RPMI7951 (cell line): Measurements from ENCODE around the gene ENTPD2. TPM values are rescaled to one million over a fixed set of nuclear protein-coding genes. Genes with fewer than 3 reads are reported as not detected.
"Not testable (repeated sequence)": the region's sequence is repeated elsewhere in the genome, so short reads cannot be mapped to it uniquely, and the experiment has no call there.

Experiments used
- DNase-seq: peaks from one replicate; pipeline ENCODE4 v3.0.0-alpha.2; 2012; ENCODE audit warnings: low read depth
- total RNA-seq: library from RNA; depleted of rRNA; stranded (reverse); fragments of >200 nt; shearing (Covaris generic); gene quantifications from 2 replicates; pipeline ENCODE4 v1.2.3, GENCODE V29; 2014

The ENTPD2 gene
- total RNA-seq, 1 experiment from 2014 or later, result not detected

DNA sequence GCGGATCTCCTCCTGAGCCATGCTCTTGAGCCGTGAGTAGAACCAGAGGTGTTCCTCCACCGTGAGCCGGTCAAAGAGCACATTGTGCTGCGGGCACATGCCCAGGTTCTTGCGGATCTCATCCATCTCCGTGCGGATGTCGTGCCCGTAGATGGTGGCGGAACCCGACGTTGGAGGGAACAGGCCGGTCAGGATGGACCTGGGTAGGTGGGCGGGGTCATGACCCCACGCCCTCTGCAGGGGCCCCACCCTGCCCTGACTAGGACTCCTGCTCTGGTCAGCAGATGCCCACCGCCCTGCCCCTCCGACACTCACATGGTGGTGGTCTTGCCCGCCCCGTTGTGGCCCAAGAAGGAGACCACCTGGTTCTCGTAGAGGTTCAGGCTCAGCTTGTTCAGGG, 37.9 kb downstream of the ENTPD2 start:
- no peak for DNase-seq

DNA sequence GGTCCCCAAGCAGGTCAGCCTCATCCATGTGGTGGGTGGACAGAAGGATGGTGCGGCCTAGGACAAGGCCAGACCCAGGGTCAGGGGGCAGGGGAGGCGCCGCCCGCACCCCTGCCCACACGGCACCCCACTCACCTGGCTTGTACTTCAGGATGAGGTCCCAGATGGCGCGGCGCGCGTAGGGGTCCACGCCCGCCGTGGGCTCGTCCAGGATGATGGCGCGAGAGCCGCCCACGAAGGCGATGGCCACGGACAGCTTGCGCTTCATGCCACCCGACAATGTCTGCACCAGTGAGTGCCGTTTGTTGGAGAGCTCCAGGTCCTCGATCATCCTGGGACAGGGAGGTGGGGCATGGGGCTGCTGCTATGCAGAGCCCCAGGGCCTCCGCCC, 38.3 kb downstream of the ENTPD2 start:
- DNase-seq, result no peak

DNA sequence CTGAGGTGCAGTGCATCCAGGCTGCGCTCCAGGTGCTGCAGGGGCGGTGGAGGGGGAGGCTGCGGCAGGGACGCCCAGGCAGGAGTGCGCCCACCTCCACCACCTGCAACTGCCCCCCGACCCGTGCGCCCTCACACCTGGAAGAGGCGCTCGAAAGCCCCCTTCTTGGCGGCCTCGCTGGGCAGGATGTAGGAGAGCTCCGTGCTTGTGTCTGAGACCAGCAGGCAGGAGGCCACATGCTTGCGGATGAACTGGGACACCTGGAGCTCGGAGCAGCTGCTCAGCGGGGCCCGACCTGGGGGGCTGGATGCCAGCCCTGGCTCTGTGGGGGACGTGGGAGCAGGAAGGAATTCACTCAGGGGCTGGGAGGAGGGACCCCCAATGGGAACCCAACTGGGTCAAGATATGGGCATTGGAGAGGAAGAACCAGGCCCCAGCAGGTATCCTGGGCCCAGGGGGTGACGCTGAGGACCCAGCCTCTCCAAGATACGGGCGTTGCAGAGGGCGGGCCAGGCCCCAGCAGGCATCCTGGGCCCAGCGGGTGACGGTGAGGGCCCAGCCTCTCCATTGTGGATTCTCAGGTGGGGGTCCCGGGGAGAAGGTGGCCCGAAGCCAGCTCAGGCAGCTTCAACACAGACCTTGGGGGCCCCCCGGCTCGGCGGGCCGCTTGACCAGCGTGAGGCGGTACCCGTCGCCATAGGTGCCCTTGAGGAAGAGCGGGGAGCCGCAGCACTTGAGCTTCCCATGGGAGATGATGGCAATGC, 38.9 kb downstream of the ENTPD2 start:
- DNase-seq, result no peak

DNA sequence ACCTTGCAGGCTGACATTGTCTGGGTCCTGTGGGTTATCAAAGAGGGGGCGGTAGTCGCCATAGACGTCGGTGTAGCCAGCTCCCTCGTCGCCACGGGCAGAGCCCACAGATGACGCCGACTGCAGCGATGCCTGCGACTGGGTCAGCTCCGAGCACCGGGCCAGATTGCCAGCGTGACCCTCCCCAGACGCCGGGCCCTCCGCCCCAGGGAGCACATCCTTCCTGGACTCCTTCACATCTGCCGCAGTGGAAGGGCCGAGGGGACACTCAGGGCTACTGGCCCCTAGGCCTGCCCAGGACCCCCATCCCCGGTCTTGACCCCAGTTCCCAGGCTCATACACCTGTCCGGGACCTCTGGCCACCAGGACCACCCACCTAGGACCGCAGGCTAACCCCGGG, 39.7 kb downstream of the ENTPD2 start:
- DNase-seq, result no peak

DNA sequence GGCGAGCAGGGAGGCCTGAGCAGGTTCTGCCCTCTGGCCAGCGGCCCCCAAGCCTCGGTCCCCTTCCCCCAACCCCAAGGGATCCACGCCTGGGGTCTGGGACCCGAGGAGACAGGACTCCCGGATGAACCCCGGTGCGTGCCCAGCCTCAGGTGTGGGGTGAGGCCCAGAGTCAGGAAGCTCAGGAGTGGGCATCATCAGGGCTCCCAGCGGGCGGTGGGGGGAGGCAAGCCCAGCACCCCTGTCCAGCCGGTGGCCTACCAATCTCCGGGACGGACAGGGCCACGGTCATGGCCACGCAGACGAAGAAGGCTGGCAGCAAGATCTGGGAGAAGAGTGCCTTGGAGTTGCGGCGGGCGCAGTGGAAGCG, 40.3 kb downstream of the ENTPD2 start:
- DNase-seq, result no peak

DNA sequence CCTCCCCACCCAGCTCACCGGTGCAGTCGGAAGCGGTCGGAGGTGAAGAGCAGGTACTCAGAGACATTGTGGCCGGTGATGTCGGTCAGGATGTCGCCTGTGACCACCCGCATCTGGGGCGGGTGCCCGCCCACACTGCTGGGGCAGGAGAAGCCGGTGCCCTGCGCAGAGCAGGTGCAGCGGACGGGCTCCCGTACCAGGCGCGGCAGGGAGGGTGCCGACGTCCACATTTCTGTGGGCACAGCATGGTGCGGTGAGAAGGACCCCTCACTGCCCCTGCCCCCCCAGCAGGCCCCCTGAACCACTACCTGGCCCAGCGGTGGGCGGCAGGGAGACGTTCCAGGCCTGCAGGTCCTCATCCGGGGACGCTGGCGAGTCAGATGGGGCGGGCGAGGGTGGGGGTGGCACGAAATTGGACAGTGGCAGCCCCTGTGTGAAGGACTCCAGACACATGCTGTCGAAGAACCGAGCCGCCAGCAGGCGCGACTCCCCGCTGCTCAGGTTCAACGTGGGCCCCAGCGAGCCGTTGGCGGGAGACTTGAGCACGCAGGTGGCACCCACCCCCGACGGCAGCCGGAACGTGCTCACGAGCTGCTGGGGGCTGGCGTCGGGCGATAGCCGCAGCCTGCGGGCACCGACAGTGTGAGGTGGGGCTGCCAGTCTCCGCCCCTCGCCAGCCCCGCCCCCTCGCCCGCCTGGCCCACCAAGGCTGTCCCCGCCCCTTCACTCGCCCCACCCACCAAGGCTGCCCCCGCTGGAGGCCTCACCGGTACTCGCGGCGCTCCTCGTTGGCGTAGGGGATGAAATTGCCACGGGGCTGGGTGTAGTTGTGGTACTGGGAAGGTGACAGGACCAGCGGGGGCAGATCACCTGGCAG, 40.9 kb downstream of the ENTPD2 start:
- DNase-seq, result no peak

DNA sequence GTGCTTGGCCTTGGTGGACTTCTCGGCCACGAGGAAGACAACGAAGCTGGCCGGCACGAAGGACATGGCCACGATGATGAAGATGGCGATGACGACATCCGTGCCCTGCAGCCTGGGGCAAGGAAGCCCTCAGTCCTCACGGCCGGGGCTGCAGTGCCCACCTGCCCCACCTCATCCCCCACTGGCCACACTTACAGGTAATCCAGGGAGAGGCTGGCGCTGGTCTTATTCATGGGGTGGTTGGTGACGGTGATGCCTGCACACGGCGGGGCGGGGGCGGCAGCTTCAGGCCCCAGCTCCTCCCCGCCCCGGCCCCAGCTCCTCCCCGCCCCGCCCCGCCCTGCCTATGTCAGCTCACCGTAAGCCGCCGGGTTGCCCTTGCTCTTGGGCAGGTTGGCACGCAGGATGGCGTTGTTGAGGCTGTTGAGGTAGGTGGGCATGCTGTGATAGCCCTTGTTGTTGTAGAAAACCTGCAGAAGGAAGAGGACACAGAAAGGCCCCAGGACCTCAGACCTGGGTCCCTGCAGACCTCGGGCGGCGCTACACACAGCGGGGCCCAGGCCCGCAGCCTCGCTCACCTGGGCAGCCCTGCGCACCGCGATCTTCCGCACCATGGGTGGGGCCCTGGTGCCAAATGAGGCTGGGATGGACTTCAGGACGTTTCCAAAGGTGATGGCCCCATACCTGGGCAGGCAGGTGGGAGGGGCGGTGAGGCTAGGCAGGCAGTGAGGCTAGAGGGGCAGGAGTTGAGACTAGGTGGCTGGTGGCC, 41.8 kb downstream of the ENTPD2 start:
- DNase-seq, result no peak

DNA sequence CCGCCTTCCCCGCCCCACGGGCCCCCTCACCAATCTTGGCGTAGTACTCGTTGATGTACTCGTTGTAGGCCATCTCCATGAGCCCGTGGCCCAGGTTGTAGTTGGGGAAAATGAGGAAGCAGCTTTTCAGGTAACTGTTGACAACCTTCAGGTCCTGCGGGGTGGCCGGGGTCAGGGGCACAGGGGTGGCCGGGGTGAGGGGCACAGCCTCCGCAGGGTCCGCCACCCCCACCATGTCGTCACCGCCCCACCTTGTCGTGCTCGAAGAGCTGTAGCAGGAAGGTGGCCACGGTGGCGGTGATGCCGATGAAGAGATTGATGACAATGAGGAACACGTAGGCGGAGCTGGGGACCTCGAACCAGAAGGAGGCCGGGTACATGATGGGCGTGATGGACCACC, 42.7 kb downstream of the ENTPD2 start:
- DNase-seq, result no peak

DNA sequence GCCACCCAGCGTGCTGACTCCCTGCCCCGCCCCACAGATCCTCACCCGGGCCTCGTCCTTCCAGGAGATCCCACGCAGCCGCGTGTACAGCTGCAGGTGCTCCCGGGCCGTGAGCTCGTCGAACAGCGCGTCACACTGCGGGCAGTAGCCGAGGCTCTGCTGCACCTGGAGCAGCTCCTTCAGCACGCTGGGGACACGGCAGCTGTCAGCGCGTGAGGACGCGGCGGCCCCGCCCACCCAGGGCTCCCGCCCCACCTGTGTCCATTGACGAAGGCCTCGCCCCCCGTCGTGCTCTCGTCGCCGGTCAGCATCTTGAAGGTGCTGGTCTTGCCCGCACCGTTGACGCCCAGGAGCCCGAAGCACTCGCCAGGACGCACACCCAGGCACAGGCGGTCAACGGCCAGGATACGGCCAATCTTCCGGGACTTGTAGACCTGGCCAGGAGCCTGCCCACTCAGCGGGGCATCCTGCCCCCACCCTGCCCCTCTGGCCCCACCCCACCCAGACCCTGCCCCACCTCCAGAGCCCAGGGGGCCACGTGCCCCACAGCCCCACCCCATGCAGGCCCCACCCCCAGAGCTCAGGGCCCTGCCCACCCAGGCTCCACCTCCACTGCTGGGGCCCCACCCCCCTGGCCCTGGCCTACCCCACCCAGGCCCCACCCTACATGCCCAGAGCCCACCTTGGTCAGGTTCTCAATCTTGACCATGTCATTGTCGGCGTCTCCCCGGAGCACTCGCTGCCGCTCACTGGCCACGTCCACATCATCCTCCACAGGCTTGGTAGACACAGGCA, 43.7 kb downstream of the ENTPD2 start:
- no peak for DNase-seq

DNA sequence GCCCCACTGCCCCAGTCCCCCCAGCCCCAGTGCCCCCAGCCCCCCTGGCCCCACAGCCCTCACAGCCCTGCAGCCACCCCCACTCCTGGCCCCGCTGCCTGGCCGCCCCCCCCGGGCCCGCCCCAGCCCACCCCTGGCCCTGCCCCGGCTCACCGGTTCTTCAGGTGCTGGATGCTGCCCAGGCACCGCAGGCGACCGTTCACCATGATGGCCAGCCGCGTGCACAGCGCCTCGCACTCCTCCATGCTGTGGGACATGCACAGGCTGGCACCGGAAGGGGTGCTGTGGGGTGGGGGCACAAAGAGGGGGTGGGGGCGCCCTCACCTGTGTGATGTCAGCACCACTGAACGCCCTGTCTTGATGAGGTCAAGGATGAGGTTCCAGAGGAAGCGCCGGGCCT, 44.6 kb downstream of the ENTPD2 start:
- no peak for DNase-seq

DNA sequence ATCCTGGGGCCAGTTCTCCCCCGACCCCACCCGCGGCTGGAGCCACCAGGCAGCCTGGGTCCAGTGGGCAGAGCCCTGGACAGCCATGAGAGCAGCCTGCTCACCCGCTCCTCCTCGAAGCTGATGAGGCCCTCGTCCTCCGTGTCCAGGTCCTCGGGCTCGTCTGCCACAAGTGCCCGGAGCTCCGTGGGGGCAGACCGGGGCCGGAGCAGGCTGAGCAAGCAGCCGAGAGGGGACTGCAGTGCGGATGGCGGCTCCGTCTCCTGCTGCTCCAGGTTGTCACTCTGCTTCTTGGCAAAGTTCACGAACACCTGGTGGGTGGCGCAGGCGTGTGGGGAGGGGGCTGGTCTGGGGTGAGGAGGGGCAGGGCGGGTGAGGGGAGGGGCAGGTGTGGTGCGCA, 45.5 kb downstream of the ENTPD2 start:
- DNase-seq, result no peak

DNA sequence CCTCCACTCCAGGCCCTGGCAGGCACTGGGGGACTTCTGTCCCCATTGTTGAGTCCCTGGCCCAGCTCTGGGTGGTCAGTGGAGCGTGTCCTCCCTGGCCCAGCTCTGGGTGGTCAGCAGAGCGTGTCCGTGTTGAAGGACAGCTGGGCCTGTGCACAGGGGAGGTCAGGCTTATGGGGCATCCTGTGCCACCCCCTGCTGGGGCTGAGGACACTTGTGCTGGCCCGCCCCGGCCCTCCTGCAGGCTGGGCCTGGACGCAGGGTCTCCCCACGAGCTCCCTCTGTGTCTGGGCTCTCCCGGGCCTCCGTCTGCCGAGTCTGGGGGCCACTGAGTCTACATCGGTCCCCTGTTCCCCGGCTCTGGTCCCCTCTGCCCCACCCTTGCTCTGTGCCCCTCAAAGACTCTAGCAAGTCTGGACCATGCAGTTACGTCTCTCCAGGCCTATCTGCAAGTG, 46.0 kb downstream of the ENTPD2 start:
- no peak for DNase-seq

DNA sequence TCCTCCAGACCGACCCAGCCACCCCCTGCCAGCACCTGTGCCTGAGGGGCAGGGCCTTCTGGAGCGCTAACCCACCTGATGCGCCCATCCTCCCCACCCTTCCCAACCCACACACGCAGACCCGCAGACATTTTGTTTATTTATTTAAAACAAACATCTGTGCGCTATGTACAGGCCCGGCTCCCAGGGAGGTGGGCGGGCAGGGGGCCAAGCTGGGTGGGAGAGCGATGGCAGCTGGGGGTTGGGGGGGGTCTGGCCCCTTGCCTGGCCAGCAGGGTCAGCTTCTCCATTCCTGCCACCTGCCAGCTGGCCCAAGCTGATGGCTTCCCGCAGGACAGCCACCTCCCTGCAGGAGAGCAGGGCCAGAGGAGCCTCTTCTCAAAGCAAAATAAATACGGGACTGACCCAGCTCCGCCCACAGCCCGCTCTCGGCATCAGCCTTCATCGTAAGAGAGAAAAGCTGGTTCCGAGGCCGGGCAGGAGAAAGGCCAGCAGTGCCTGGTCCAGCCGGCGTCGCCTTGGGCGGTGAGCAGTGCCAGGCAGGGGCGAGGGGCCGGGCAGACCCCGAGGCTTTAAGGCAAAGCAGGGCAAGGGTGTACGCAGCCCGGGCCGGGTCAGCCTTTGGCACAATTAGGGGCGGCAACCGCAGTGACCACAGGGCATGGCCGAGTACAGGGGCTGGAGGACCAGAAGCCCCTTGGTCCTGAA, 46.6 kb downstream of the ENTPD2 start:
- DNase-seq, result no peak

DNA sequence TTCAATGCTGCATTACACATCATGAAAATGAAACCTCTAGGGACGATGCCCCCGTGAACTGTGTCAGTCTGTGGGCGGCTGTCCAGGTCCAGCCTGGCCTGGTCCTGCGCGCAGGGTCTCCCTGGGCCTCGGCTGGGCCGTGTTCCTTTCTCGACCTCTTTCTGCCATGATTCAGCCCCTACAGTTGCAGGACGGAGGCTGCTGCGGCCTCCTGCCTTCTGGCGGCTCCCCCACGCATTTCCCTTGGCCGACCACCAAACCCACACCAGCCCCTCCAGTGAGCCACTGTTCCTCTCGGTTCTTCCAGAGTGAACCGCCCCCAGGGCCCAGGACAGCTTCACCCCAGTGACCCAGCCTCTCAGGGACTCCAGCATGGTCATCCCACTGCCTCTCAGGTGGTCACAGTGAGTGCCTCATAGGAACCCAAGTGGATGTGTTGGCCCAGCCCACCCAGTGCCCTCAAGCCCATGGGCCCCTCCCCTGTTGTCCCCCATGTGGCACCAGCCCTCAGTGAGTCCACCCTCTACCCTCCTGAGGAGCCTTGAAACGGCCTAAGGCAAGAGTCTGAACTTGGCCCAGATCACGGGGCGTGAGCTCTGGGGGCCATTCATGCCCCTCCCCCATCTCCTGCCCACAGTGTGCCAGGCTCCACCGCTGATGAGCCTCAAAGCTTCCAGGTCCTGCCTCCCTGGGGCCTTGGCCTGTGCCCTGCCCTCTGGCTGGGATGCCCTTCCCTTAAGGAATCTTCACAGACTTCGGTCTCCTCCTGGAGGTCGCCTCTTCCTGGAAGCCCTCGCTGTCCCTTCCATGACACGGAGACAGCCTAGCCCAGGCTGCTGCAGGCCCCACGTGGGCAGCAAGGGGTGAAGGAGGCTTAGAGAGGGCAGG, 47.5 kb downstream of the ENTPD2 start:
- peak; percentile 46 for DNase-seq

DNA sequence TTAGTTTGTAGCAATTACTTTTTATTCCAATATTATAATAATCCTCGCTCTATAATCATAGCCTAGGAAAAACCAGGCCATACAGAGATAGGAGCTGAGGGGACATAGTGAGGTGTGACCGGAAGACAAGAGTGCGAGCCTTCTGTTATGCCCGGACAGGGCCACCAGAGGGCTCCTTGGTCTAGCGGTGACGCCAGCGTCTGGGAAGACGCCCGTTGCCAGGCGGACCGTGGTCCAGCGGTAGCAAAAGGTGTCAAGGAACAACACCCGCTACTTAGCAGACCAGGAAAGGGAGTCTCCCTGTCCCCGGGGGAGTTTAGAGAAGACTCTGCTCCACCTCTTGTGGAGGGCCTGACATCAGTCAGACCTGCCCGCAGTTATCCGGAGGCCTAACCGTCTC, 49.6 kb downstream of the ENTPD2 start:
- DNase-seq, result not testable (repeated sequence)

DNA sequence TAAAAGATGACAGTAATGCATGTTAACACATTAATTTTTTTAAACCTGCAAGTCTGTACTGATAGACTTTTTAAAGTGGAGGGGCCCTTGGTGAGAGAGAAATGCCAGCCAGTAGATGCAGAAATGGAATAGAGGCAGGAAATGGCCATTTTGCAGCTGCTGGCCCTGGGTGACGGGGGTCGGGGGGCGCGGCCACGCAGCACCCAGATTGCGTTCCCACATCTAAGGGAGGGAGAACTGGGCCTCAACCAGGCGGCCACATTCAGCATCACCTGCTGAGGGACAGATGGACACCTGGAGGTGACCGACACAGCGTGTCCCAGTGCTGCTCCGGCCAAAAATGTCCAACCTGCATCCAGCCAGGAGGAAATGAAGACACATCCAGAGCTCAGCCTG, 51.2 kb downstream of the ENTPD2 start:
- DNase-seq, result no peak

DNA sequence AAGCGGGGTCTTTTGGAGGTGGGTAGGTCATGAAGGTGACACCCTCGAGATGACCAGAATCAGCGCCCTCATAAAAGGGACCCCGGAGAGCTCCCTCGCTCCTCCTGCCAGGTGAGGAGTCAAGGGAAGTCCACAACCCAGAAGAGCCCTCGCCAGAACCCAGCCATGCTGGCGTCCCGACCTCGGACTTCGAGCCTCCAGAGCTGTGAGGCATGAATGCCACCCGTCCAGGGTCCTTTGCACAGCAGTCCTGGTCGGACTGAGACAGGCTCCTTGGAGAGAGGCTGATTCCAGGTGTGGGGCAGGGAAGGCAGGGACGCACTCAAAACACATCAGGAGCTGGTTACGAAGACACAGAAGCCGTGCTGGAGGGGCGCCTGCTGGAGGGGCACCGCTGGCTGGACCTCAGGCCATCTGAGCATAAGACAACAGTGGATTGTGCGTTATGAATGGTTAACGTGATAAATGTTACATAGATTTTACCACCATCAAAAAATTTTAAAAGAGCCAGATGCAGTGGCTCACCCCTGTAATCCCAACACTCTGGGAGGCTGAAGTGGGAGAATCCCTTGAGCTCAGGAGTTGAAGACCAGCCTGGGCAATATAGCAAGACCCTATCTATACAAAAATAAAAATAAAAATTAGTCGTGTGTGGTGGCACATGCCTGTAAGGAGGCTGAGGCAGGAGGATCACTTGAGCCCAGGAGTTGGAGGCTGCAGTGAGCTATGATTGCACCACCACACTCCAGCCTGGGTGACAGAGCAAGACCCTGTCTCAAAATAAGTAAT, 51.8 kb downstream of the ENTPD2 start:
- no peak for DNase-seq

DNA sequence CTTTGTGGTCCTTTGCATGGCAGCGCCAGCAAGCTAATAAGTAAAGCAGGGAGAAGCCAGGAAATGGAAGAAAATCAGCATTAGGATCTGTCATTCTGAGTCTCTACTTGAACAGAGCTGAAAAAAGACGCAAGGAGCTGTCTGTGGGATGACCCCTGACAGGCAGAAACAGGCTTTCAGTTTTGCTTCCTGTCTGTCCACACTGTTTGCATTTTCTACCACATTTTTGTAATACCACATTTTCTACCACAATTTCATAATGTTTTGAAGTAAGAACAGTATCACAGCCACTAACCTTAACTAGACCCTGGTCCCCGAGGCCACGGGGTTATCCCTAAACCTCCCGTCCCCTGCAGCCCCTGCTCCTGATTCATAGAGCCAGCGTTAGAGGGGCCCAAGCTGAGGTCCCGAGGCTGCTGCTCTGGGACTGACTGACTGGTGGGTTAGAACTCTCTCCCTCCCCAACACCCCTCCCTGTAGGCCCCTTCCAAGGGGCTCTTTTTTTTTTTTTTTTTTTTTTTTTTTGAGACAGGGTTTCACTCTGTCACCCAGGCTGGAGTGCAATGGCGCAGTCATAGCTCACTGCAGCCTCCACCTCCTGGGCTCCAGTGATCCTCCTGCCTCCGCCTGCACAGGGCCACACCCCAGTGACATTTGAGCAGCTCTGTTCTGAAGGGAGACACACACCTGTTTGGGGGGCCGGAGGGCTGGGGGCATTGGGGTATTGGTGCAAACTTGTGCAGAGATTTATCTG, 53.5 kb downstream of the ENTPD2 start:
- DNase-seq, result peak; percentile 35
